Sigmoid colon (tissue), 4 donors: ENCODE results near the gene LGI1.

Source experiments
- CTCF ChIP-seq, 4 experiments: fragments of 450-650 bp in 3 of 4; fragments of 200-600 bp in 1 of 4; IDR thresholded peaks; one replicate each; pipeline ENCODE4 v1.5.1; 2016 to 2019; ENCODE audit warnings: antibody characterized with exemption in 4 of 4, mild to moderate bottlenecking in 3 of 4, moderate library complexity in 2 of 4
- EP300 ChIP-seq, 4 donors: sonication (generic); formaldehyde crosslinking; IDR thresholded peaks; one replicate each; pipeline ENCODE4 v1.6.1; 2017; ENCODE audit warnings: antibody characterized with exemption in 4 of 4
- POLR2A ChIP-seq, 2 donors: fragments of 450-650 bp; IDR thresholded peaks; one replicate each; pipeline ENCODE4 v1.6.1; 2016; ENCODE audit warnings: antibody characterized with exemption in 2 of 2, mild to moderate bottlenecking in 2 of 2, moderate library complexity in 2 of 2
- POLR2AphosphoS5 ChIP-seq, 4 donors: sonication (generic); formaldehyde crosslinking; IDR thresholded peaks; one replicate each; pipeline ENCODE4 v1.6.1; 2017; ENCODE audit warnings: antibody characterized with exemption in 4 of 4

DNA sequence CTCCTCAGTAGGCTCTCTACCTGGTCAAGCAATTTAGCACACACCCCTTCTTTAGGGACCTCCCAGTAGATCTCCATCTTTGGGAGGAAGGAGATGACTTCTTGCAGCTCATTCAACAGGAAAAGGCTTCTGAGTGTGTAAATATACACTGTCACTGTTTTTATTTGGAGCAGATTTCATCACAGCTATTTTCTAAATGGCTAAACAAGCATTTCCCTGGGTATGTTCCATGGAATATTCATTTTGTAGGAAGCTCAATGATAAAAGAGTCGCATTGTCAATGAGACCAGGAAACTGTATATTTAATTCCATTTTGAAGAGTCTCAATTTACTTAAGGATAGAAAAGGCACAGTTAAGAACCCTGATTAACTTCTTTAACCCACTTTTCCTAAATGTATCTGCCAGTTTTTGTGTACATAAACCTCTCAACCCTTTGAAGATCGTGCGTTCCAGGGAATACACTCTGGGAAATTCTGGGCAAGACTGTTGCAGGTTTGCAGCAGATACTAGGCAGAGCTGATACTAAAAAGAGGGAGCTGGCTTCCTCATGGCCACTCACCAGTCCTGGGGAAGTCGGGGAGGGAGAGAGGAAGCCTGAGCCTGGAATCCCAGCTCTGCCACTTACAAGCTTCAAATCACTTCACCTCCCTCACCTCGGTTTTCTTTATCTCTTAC, 10.1 kb downstream of the LGI1 start:
- TF ChIP-seq CTCF (IDR thresholded peaks at IDR 0.05), result no peak
- no peak for TF ChIP-seq EP300 (IDR thresholded peaks at IDR 0.05)
- no peak for TF ChIP-seq POLR2AphosphoS5 (IDR thresholded peaks at IDR 0.05)
- TF ChIP-seq POLR2A (IDR thresholded peaks at IDR 0.05), result no peak
